ENCODE measurements around the gene RNF208. TPM values are rescaled to one million over a fixed set of nuclear protein-coding genes. Genes with fewer than 3 reads are reported as not detected.

RNF208 gene
- total and polyA plus RNA-seq, 12 donors = 1.1 to 90.5 (median 12.1) TPM

- Histone ChIP-seq H3K4me1 (replicated peaks in 1 of 2) (peaks cover 15 to 64% of the 10 kb centered on the region in 2 donors), H3K4me3 (no peak overlapping the region), H3K9me3 (replicated peaks in 1 of 3) (no peaks in the 10 kb centered on the region), H3K27ac (no peak overlapping the region), H3K36me3 (replicated peaks in 1 of 2) (no peaks in the 10 kb centered on the region), H3K27me3 (no peaks in the 10 kb centered on the region)
- TF ChIP-seq CTCF (IDR thresholded peaks at IDR 0.05) = no peak
- TF ChIP-seq POLR2A (IDR thresholded peaks at IDR 0.05) = no peak
- 69 to 82% (median 78%) methylated on average over 8 of the region's 8 CpGs for WGBS, 4 donors
- intact Hi-C loops (cut with DNase I) = no loop called here
- DNase-seq = no peak
Measured at GRCh38 chr9:137202966-137203365, 19.1 kb downstream of the RNF208 start.

DNA sequence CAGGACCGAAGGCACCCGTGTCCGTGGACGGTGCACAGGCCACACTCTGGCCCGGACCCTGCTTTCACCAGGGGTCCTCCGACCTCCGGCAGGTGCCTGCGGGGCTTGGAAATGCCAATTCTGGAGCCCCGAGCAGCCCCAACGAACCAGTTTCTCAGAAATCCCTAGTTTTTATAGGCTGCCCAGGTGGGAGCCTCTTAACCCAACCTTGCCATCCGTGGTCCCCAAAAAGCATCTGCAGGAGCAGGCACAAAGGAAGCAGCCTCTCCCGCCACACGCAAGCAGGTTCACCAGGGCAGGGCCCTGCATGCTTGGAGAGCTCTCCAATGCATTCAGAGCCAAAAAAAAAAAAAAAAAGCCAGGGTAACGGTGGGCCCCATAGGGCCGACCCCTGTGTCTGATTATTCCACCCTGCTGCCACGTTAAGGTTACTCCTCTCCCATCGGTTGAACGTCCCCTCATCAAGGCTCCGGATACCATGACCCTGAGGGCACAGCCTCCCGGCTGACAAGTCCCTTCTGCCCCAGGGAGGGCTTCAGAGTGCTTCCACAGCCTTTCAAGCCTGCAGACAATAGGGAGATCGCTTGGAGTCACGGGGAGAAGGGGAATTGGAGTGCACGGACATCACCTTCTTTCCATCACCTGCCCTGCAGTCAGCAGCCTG lies 20.7 kb downstream of the RNF208 start:
- TF ChIP-seq CTCF (IDR thresholded peaks at IDR 0.05) = no peak
- TF ChIP-seq POLR2A (IDR thresholded peaks at IDR 0.05) = peak in 1 of 2 donors; percentile 30
- 15 to 18% (median 17%) methylated on average over 13 to 23 of the region's 23 CpGs for WGBS, 4 donors
- intact Hi-C loops (cut with DNase I) = no loop called here
- Histone ChIP-seq H3K27ac (peak overlapping the region in 4 of 5 donors; percentile 52 to 86 (median 70)), H3K4me3 (peak overlapping the region in 3 of 4 donors; percentile 14 to 61 (median 59)), H3K9me3 (replicated peaks in 1 of 3) (no peaks in the 10 kb centered on the region), H3K36me3 (replicated peaks in 1 of 2) (no peaks in the 10 kb centered on the region), H3K27me3 (no peaks in the 10 kb centered on the region), H3K4me1 (replicated peaks in 1 of 2) (peaks cover 15 to 64% of the 10 kb centered on the region in 2 donors)
- no peak for DNase-seq

DNA sequence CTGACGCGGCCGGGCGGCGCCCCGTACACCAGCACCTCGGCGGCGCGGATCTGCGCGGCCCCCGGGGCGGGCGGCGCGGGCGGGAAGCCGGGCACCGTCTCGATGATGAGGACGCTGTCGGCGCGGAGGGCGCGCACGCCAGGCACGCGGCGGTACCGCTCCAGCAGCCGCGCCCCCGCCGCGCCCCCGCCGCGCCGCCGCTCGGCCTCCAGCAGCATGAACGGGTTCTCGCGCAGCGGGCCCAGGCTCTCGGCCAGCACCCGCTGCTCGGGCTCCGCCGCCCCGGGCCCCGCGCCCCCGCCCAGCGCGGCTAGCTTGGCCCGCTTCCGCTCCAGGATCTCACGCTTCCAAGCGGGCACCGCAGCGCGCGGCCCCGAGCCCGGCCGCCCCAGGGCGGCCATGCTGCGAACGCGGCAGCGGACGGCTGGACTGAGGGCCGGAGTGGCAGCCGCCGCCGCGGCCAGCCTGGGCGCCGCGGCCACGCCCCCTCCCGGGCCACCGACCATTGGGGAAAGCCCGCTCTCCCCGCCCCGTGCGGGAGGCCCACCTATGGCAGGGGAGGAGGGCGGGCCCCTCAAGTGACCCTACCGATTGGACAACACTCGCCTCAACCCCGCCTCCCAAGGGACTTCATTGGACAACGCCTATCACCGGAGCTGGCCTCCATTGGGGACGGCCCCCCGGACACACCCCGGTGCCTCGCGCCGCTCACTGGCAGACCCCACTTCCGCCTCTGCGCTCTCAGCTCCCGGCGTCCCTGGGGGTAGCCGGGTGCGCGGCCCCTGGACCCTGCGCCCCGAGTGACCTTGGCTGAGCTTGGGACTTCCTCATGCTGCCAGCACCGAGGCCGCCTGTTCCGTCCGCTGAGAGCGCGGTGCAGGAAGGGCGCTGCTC lies 21.5 kb downstream of the RNF208 start, which contains the start of gene TPRN:
TSS of gene TPRN (minus strand) at position 431 of the 894 bp plus-strand sequence. CDS start at position 401, 30 bp downstream.
- WGBS, 4 donors = 0 to 13% (median 1%) methylated on average over 3 to 118 of the region's 118 CpGs
- intact Hi-C loops (cut with DNase I) = no loop called here

More for the DNA sequence above, 21.5 kb downstream of the RNF208 start, which contains the start of gene TPRN:
- Histone ChIP-seq H3K4me3 (peak within 1 kb of the TSS in 3 of 4 donors; percentile 27 to 91 (median 59)), H3K9me3 (replicated peaks in 1 of 3) (no peaks in the 10 kb centered on the region), H3K4me1 (replicated peaks in 1 of 2) (peaks cover 15 to 59% of the 10 kb centered on the region in 2 donors), H3K27ac (peak within 1 kb of the TSS in 4 of 5 donors; percentile 52 to 90 (median 70)), H3K36me3 (replicated peaks in 1 of 2) (no peaks in the 10 kb centered on the region), H3K27me3 (no peaks in the 10 kb centered on the region)
- DNase-seq = peak; percentile 99 to 100 (median 100)
- TF ChIP-seq CTCF (IDR thresholded peaks at IDR 0.05) (peak in 1 of 6 experiments; percentile 14), POLR2A (IDR thresholded peaks at IDR 0.05) (peak; percentile 92 to 93)

All from adrenal gland (tissue), 12 donors.